Small intestine (tissue), 7 donors: ENCODE results near the gene PPP1R7. TPM values are rescaled to one million over a fixed set of nuclear protein-coding genes. Genes with fewer than 3 reads are reported as not detected.

ENCODE experiments used
- DNase-seq, 2 donors: peaks; one replicate each; pipeline versions ENCODE4 v3.0.0 to v3.0.0-alpha.2; 2013
- FAIRE-seq: peaks from 2 replicates; lab custom pipeline; 2012; peaks lifted over from hg19 to GRCh38; lab: Jason Lieb, UNC
- H3K27ac ChIP-seq, 3 donors: one replicate each; pipeline ENCODE4 v1.5.1; 2013; ENCODE audit warnings: low read length in 2 of 3, mild to moderate bottlenecking in 2 of 3, control low read depth in 1 of 3, inconsistent platforms in 1 of 3, low read depth in 1 of 3, moderate library complexity in 1 of 3
- H3K27me3 ChIP-seq, 3 donors: one replicate each; pipeline ENCODE4 v1.6.1; 2013; ENCODE audit warnings: low read length in 3 of 3, inconsistent platforms in 1 of 3; ENCODE audit not compliant: control insufficient read depth in 3 of 3, insufficient read depth in 3 of 3
- H3K36me3 ChIP-seq, 3 donors: one replicate each; pipeline ENCODE4 v1.6.1; 2013; ENCODE audit warnings: low read length in 3 of 3, inconsistent platforms in 1 of 3, low read depth in 1 of 3, mild to moderate bottlenecking in 1 of 3, moderate library complexity in 1 of 3; ENCODE audit not compliant: control insufficient read depth in 3 of 3, insufficient read depth in 2 of 3
- H3K4me1 ChIP-seq, 3 donors: one replicate each; pipeline ENCODE4 v1.6.1; 2013; ENCODE audit warnings: low read length in 2 of 3, inconsistent platforms in 1 of 3, low read depth in 1 of 3, mild to moderate bottlenecking in 1 of 3, moderate library complexity in 1 of 3; ENCODE audit not compliant: control insufficient read depth in 3 of 3, insufficient read depth in 2 of 3
- H3K4me3 ChIP-seq, 3 donors: one replicate each; pipeline ENCODE4 v1.5.1; 2013; ENCODE audit warnings: low read length in 3 of 3, control low read depth in 1 of 3, inconsistent platforms in 1 of 3, low read depth in 1 of 3, mild to moderate bottlenecking in 1 of 3, moderate library complexity in 1 of 3
- H3K9me3 ChIP-seq, 2 donors: one replicate each; pipeline ENCODE4 v1.6.1; 2013; ENCODE audit warnings: low read depth in 1 of 2, low read length in 1 of 2; ENCODE audit not compliant: control insufficient read depth in 2 of 2, insufficient read depth in 1 of 2
- WGBS, 3 donors: extraction: QIAGEN DNeasy Blood & Tissue Kit; methylation state at CpG; one replicate each; pipeline ENCODE4 v1.1.7; 2013; 5-methylcytosine and 5-hydroxymethylcytosine counted together
- polyA plus RNA-seq, 4 donors: library from polyadenylated mRNA; stranded (reverse) in 3 of 4; unstranded in 1 of 4; fragments of 200-250 nt in 3 of 4; fragments of 120-200 nt in 1 of 4; gene quantifications; one replicate each; pipeline versions ENCODE4 v1.2.1 to v1.2.3, GENCODE V29; 2013
- donor health status: healthy with polysubstance abuse.
- donor health status: control.
- donor health status: control.
- donor health status: Bipolar disorder and iron deficiency.
- donor health status: healthy.

PPP1R7 gene
- polyA plus RNA-seq, 4 donors, result 57.3 to 74.7 (median 63.5) TPM

GRCh38 chr2:241148239-241148638, 2.0 kb upstream of the PPP1R7 start:
- FAIRE-seq (no peak), DNase-seq (no peak)
- WGBS, 3 donors, result 61 to 81% (median 69%) methylated on average over 4 of the region's 4 CpGs
- Histone ChIP-seq H3K36me3 (peaks cover 0 to 8% (median 0%) of the 10 kb centered on the region in 3 donors), H3K27me3 (no peaks in the 10 kb centered on the region), H3K9me3 (no peaks in the 10 kb centered on the region), H3K4me1 (peaks cover 2 to 5% (median 3%) of the 10 kb centered on the region in 3 donors), H3K27ac (no peak overlapping the region), H3K4me3 (peak overlapping the region in 2 of 3 donors; percentile 86 to 99)

- FAIRE-seq (no peak), DNase-seq (peak; percentile 97 to 98)
- H3K4me3 ChIP-seq, result peak within 1 kb of the TSS; percentile 86 to 99 (median 94)
- peak within 1 kb of the TSS; percentile 16 to 77 (median 38) for H3K27ac ChIP-seq
- no peaks in the 10 kb centered on the region for H3K27me3 ChIP-seq
- H3K4me1 ChIP-seq, result peaks cover 2 to 5% (median 3%) of the 10 kb centered on the region in 3 donors
- peaks cover 0 to 13% (median 2%) of the 10 kb centered on the region in 3 donors for H3K36me3 ChIP-seq
- 0 to 1% (median 0%) methylated on average over 63 to 88 of the region's 88 CpGs for WGBS, 3 donors
- H3K9me3 ChIP-seq, result no peaks in the 10 kb centered on the region
These were observed 1.2 kb upstream of the PPP1R7 start, which contains the start of gene PASK for GRCh38 chr2:241148891-241149674. Gene PASK (minus strand): TSS chr2:241149472. CDS start chr2:241143032, 6,440 bp downstream.

GRCh38 chr2:241149675-241149924, 667 bp upstream of the PPP1R7 start:
- Histone ChIP-seq H3K36me3 (peaks cover 0 to 10% (median 2%) of the 10 kb centered on the region in 3 donors), H3K27me3 (no peaks in the 10 kb centered on the region), H3K9me3 (no peaks in the 10 kb centered on the region), H3K4me1 (peaks cover 2 to 5% (median 3%) of the 10 kb centered on the region in 3 donors), H3K27ac (peak overlapping the region; percentile 16 to 77 (median 38)), H3K4me3 (peak overlapping the region; percentile 63 to 99 (median 86))
- WGBS, 3 donors, result 0 to 1% (median 0%) methylated on average over 23 of the region's 23 CpGs
- FAIRE-seq (no peak), DNase-seq (no peak)

- Histone ChIP-seq H3K4me3 (peak overlapping the region; percentile 50 to 99 (median 94)), H3K36me3 (peaks cover 2 to 16% (median 2%) of the 10 kb centered on the region in 3 donors), H3K9me3 (no peaks in the 10 kb centered on the region), H3K27me3 (no peaks in the 10 kb centered on the region), H3K27ac (peak overlapping the region in 2 of 3 donors; percentile 8 to 48), H3K4me1 (peaks cover 2 to 5% (median 3%) of the 10 kb centered on the region in 3 donors)
- whole genome bisulfite sequencing, 3 donors, result 4 to 9% (median 8%) methylated on average over 26 to 37 of the region's 37 CpGs
- DNase-seq (peak; percentile 24 to 25), FAIRE-seq (no peak)
These were observed 628 bp downstream of the PPP1R7 start for GRCh38 chr2:241150660-241151530.

- H3K4me3 ChIP-seq, result no peak overlapping the region
- FAIRE-seq (no peak), DNase-seq (no peak)
- H3K4me1 ChIP-seq, result peaks cover 2 to 5% (median 3%) of the 10 kb centered on the region in 3 donors
- no peaks in the 10 kb centered on the region for H3K9me3 ChIP-seq
- no peak overlapping the region for H3K27ac ChIP-seq
- H3K27me3 ChIP-seq, result no peaks in the 10 kb centered on the region
- peaks cover 2 to 25% (median 2%) of the 10 kb centered on the region in 3 donors for H3K36me3 ChIP-seq
- WGBS, 3 donors, result 79 to 86% (median 81%) methylated on average over 8 of the region's 8 CpGs
These were observed 1.8 kb downstream of the PPP1R7 start for GRCh38 chr2:241151934-241152660.

GRCh38 chr2:241153616-241154015, 3.3 kb downstream of the PPP1R7 start:
- 86 to 89% (median 88%) methylated on average over 7 of the region's 7 CpGs for WGBS, 3 donors
- Histone ChIP-seq H3K4me3 (no peak overlapping the region), H3K36me3 (peaks cover 4 to 40% (median 7%) of the 10 kb centered on the region in 3 donors), H3K4me1 (peaks cover under 1 to 5% (median 2%) of the 10 kb centered on the region in 3 donors), H3K9me3 (no peaks in the 10 kb centered on the region), H3K27me3 (no peaks in the 10 kb centered on the region), H3K27ac (no peak overlapping the region)
- DNase-seq, result no peak
- FAIRE-seq, result no peak

DNA sequence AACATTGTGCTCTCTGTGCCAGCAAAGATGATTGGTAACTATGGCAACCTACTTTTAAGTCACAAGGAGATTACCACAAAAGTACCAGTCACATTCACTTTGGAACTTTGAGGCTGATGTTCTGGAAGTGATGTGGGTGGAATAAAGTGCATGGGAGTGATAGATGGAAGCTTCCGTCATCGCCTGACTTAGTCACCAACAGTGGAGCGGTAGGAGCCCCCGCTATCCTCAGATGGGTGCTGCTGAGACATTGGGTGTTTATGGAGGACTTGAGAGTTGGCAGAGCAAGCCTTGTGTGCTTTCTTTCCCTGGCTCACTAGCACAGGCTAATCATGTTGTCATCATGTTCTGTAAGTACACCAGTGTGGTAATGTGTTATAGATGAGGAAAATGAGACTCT, 4.6 kb downstream of the PPP1R7 start:
- WGBS, 3 donors, result 95 to 97% (median 95%) methylated on average over 4 of the region's 4 CpGs
- no peaks in the 10 kb centered on the region for H3K9me3 ChIP-seq
- H3K27me3 ChIP-seq, result no peaks in the 10 kb centered on the region
- H3K27ac ChIP-seq, result no peak overlapping the region
- peaks cover 6 to 51% (median 14%) of the 10 kb centered on the region in 3 donors for H3K36me3 ChIP-seq
- DNase-seq (no peak), FAIRE-seq (no peak)
- H3K4me1 ChIP-seq, result peaks cover 0 to 5% (median 2%) of the 10 kb centered on the region in 3 donors
- no peak overlapping the region for H3K4me3 ChIP-seq

DNA sequence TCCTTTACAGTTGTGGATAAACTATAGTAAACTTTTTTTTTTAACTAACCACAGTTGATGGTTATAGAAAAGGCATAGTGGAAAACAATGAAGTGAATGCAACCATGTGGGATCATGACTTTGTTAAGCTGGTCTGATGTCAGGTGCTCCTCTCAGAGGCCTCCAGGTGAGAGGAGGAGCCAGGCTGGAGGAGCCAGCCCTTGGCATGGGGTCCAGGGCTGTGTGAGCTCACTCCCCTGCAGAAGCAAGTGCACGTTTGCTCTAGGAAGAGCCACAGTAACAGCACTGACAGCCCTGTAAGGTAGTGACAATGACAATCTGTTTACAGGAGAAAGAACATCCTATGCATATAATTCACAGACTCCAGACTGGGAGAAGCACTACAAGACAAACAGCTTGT, 5.7 kb downstream of the PPP1R7 start:
- Histone ChIP-seq H3K36me3 (peaks cover 6 to 55% (median 18%) of the 10 kb centered on the region in 3 donors), H3K4me3 (no peak overlapping the region), H3K9me3 (no peaks in the 10 kb centered on the region), H3K4me1 (peaks cover 0 to 5% (median 2%) of the 10 kb centered on the region in 3 donors), H3K27me3 (no peaks in the 10 kb centered on the region), H3K27ac (no peak overlapping the region)
- 78 to 79% (median 78%) methylated on average over 1 of the region's 1 CpG for WGBS, 3 donors
- FAIRE-seq, result no peak
- DNase-seq, result no peak
